GM19035 (cell line): ENCODE results near the gene C20orf141.
"Not testable (repeated sequence)": the region's sequence is repeated elsewhere in the genome, so short reads cannot be mapped to it uniquely, and the experiment has no call there.

Source experiments
- ATAC-seq: cut with Tn5 transposase; IDR thresholded peaks from one replicate; pipeline ENCODE4 v1.9.1; 2021; ENCODE audit not compliant: unreplicated experiment

Gene C20orf141

GRCh38 chr20:2799688-2800520 lies 14.9 kb upstream of the C20orf141 start:
- ATAC-seq, result peak; percentile 5

- ATAC-seq, result peak; percentile 52
Observed at GRCh38 chr20:2800521-2801285, 14.1 kb upstream of the C20orf141 start, which contains the start of gene CPXM1. Gene CPXM1 (minus strand): TSS chr20:2800627. CDS start chr20:2800572, 55 bp downstream.

- peak; percentile 6 for ATAC-seq
Observed at GRCh38 chr20:2801286-2801728, 13.5 kb upstream of the C20orf141 start.

GRCh38 chr20:2804041-2804828 lies 10.6 kb upstream of the C20orf141 start:
- ATAC-seq, result no peak

- no peak for ATAC-seq
Observed at GRCh38 chr20:2804852-2805688, 9.7 kb upstream of the C20orf141 start.

- no peak for ATAC-seq
Observed at GRCh38 chr20:2805689-2806350, 9.0 kb upstream of the C20orf141 start.

- ATAC-seq, result no peak
Observed at GRCh38 chr20:2806351-2806701, 8.5 kb upstream of the C20orf141 start.

GRCh38 chr20:2807019-2807418 lies 7.8 kb upstream of the C20orf141 start:
- no peak for ATAC-seq

GRCh38 chr20:2807929-2808328 lies 6.9 kb upstream of the C20orf141 start:
- not testable (repeated sequence) for ATAC-seq

- no peak for ATAC-seq
Observed at GRCh38 chr20:2809690-2810089, 5.1 kb upstream of the C20orf141 start.

GRCh38 chr20:2812189-2812588 lies 2.6 kb upstream of the C20orf141 start:
- ATAC-seq, result no peak

GRCh38 chr20:2814076-2814475 lies 711 bp upstream of the C20orf141 start:
- no peak for ATAC-seq

- ATAC-seq, result no peak
Observed at GRCh38 chr20:2815242-2815900, 584 bp downstream of the C20orf141 start.

- ATAC-seq, result no peak
Observed at GRCh38 chr20:2816030-2816582, 1.3 kb downstream of the C20orf141 start, which contains the start of gene TMEM239. Gene TMEM239 (plus strand): TSS chr20:2816364. CDS start chr20:2816555, 191 bp downstream.

GRCh38 chr20:2816583-2817340 lies 2.0 kb downstream of the C20orf141 start:
- ATAC-seq, result no peak

GRCh38 chr20:2817341-2817726 lies 2.5 kb downstream of the C20orf141 start:
- ATAC-seq, result no peak

GRCh38 chr20:2817891-2818595 lies 3.3 kb downstream of the C20orf141 start:
- no peak for ATAC-seq
